B cell (primary cell): ENCODE results near the gene UBE2U. TPM values are rescaled to one million over a fixed set of nuclear protein-coding genes. Genes with fewer than 3 reads are reported as not detected.

Experiments
- ATAC-seq: fragments of 200-7000 bp; cut with Tn5 transposase; one replicate; pipeline ENCODE4 v1.10.0; 2021; ENCODE audit warnings: low read depth, mild to moderate bottlenecking, moderate number of reproducible peaks, moderate library complexity
- CTCF ChIA-PET: fragments of 350-600 bp; sonication (Branson Sonifier 250); formaldehyde crosslinking; loops from one replicate; lab custom pipeline; 2021; ENCODE audit warnings: antibody characterized with exemption, inconsistent platforms; lab: Charles Lee
- POLR2A ChIA-PET: fragments of 350-600 bp; sonication (Branson Sonifier 250); formaldehyde crosslinking; loops from one replicate; lab custom pipeline; 2021; ENCODE audit warnings: antibody characterized with exemption; lab: Charles Lee
- DNase-seq: peaks from one replicate; pipeline ENCODE4 v3.0.0; 2013
- H2AFZ ChIP-seq: 2 replicates; pipeline ENCODE4 v1.6.1; 2012; ENCODE audit warnings: mild to moderate bottlenecking, low read depth, low read length; ENCODE audit not compliant: insufficient read depth, poor library complexity, severe bottlenecking
- H3K27ac ChIP-seq, 2 donors: 1 replicate in 1 of 2; 2 replicates in 1 of 2; pipeline ENCODE4 v1.5.1; 2012 to 2013; ENCODE audit warnings: low read length in 2 of 2, mild to moderate bottlenecking in 2 of 2, moderate library complexity in 1 of 2
- H3K27me3 ChIP-seq, 4 experiments: fragments of 200-600 bp in 1 of 4; sonication (generic) in 1 of 4; replicated peaks in 1 of 4; 1 replicate in 2 of 4; 2 replicates in 2 of 4; pipeline versions ENCODE4 v1.6.1 to v1.7.0; 2013 to 2016; ENCODE audit warnings: low read length in 3 of 4, mild to moderate bottlenecking in 2 of 4, mixed read lengths in 1 of 4, moderate library complexity in 1 of 4; ENCODE audit not compliant: insufficient read depth in 4 of 4, control insufficient read depth in 3 of 4; ENCODE audit errors: control extremely low read depth in 1 of 4
- H3K36me3 ChIP-seq, 2 experiments: replicated peaks in 1 of 2; 1 replicate in 1 of 2; 2 replicates in 1 of 2; pipeline versions ENCODE4 v1.6.1 to v1.7.1; 2013; ENCODE audit warnings: low read length in 1 of 2; ENCODE audit not compliant: insufficient read depth in 2 of 2, control insufficient read depth in 1 of 2; ENCODE audit errors: control extremely low read depth in 1 of 2, extremely low read depth in 1 of 2
- H3K4me1 ChIP-seq, 2 donors: fragments of 200-600 bp in 1 of 2; sonication (generic) in 1 of 2; 1 replicate in 1 of 2; 2 replicates in 1 of 2; pipeline versions ENCODE4 v1.5.1 to v1.6.1; 2013 to 2017; ENCODE audit warnings: low read length in 2 of 2; ENCODE audit not compliant: control insufficient read depth in 2 of 2, insufficient read depth in 2 of 2
- H3K4me2 ChIP-seq: replicated peaks from 2 replicates; pipeline ENCODE3; 2012; ENCODE audit warnings: mild to moderate bottlenecking, low read depth, low read length; ENCODE audit not compliant: poor library complexity, severe bottlenecking
- H3K4me3 ChIP-seq, 5 experiments: fragments of 200-600 bp in 1 of 5; sonication (generic) in 1 of 5; 1 replicate in 3 of 5; 2 replicates in 2 of 5; pipeline versions ENCODE4 v1.5.1 to v1.7.0; 2011 to 2016; ENCODE audit warnings: low read length in 4 of 5, mild to moderate bottlenecking in 4 of 5, low read depth in 2 of 5, control low read depth in 1 of 5, moderate library complexity in 1 of 5; ENCODE audit not compliant: insufficient read depth in 1 of 5; ENCODE audit errors: control extremely low read depth in 1 of 5, extremely low read depth in 1 of 5
- H3K79me2 ChIP-seq: fragments of 200-600 bp; sonication (generic); one replicate; pipeline ENCODE4 v1.6.0; 2016; ENCODE audit warnings: low read length; ENCODE audit not compliant: control insufficient read depth, insufficient read depth
- H3K9ac ChIP-seq: fragments of 200-600 bp; sonication (generic); 2 replicates; pipeline ENCODE4 v1.6.1; 2017; ENCODE audit warnings: mild to moderate bottlenecking, low read length, moderate library complexity
- H3K9me3 ChIP-seq, 3 donors: one replicate each; pipeline versions ENCODE4 v1.6.1 to v1.7.1; 2013; ENCODE audit warnings: low read length in 2 of 3; ENCODE audit not compliant: control insufficient read depth in 2 of 3, insufficient read depth in 1 of 3; ENCODE audit errors: control extremely low read depth in 1 of 3
- H4K20me1 ChIP-seq: 2 replicates; pipeline ENCODE4 v1.6.0; 2012; ENCODE audit warnings: mild to moderate bottlenecking, low read length; ENCODE audit not compliant: insufficient read depth, control insufficient read depth, poor library complexity, severe bottlenecking
- H3K27ac Mint-ChIP-seq: one replicate; pipeline ENCODE4 v1.8.0; 2021; ENCODE audit warnings: mixed read lengths
- H3K27me3 Mint-ChIP-seq: one replicate; pipeline ENCODE4 v1.8.0; 2021; ENCODE audit warnings: mixed read lengths
- H3K4me1 Mint-ChIP-seq: one replicate; pipeline ENCODE4 v1.8.0; 2021; ENCODE audit warnings: mixed read lengths
- H3K4me3 Mint-ChIP-seq: one replicate; pipeline ENCODE4 v1.8.0; 2021; ENCODE audit warnings: mixed read lengths
- H3K9me3 Mint-ChIP-seq: one replicate; pipeline ENCODE4 v1.8.0; 2022; ENCODE audit warnings: mixed read lengths; ENCODE audit not compliant: insufficient read depth
- CTCF ChIP-seq: fragments of 200-600 bp; IDR thresholded peaks from one replicate; pipeline ENCODE4 v1.8.0; 2022; ENCODE audit warnings: antibody characterized with exemption, mild to moderate bottlenecking
- EZH2 ChIP-seq: IDR thresholded peaks from 2 replicates; pipeline ENCODE4 v1.6.1; 2012; ENCODE audit warnings: borderline replicate concordance, low read depth, mild to moderate bottlenecking, moderate library complexity, low read length; ENCODE audit not compliant: insufficient read depth, poor library complexity, severe bottlenecking
- WGBS: methylation state at CpG from one replicate; pipeline ENCODE4 v1.1.5; 2013; ENCODE audit warnings: missing lambda C conversion rate; ENCODE audit not compliant: insufficient coverage; 5-methylcytosine and 5-hydroxymethylcytosine counted together
- intact Hi-C: fragments of 100-400 bp; cut with micrococcal nuclease; formaldehyde crosslinking; loops from one replicate; pipeline ENCODE4 v1.10.0; 2022
- polyA plus RNA-seq: library from polyadenylated mRNA; depleted of rRNA; stranded (reverse); fragments of >200 nt; gene quantifications from 2 replicates; pipeline ENCODE4 v1.2.3, GENCODE V29; 2012
- total RNA-seq, 2 donors: library from RNA; stranded (reverse); fragments of 120-200 nt in 1 of 2; gene quantifications; 1 replicate in 1 of 2; 2 replicates in 1 of 2; pipeline versions ENCODE4 v1.2.3 to v1.2.4, GENCODE V29; 2013 to 2022

The UBE2U gene
- total and polyA plus RNA-seq, 2 donors (not counting 1 experiment from before 2014, with no cell fraction given), result not detected

- Histone ChIP-seq H3K9ac (peak overlapping the region; percentile 20), H3K4me2 (peak overlapping the region; percentile 9), H3K4me1 (peaks cover 9 to 13% of the 10 kb centered on the region in 2 donors), H3K4me3 (no peak overlapping the region), H3K79me2 (no peaks in the 10 kb centered on the region), H3K27me3 (peaks cover 0 to 14% (median 1%) of the 10 kb centered on the region in 4 experiments), H3K9me3 (no peaks in the 10 kb centered on the region), H4K20me1 (no peaks in the 10 kb centered on the region), H3K36me3 (no peaks in the 10 kb centered on the region), H3K27ac (no peak overlapping the region), H2AFZ (peak overlapping the region; percentile 54)
- H3K27ac Mint-ChIP-seq, result no peak overlapping the region
- peaks cover 13% of the 10 kb centered on the region for H3K4me1 Mint-ChIP-seq
- ChIA-PET CTCF (interaction anchor here (0.6 to 6.1 kb wide), 10 partner anchors 9 to 670 kb away, joined by 3 to 68 read pairs (median 4); no protein-coding TSS in a partner anchor), POLR2A (no interaction called here)
- WGBS, result 0% methylated on average over 3 of the region's 9 CpGs
- ATAC-seq (no peak), DNase-seq (peak; percentile 5)
- TF ChIP-seq EZH2 (no peak), CTCF (no peak)
- H3K9me3 Mint-ChIP-seq, result no peaks in the 10 kb centered on the region
- intact Hi-C loops, result loop anchor here (10.0 kb wide), 2 partner anchors 111 to 1401 kb away; no protein-coding TSS in a partner anchor
- H3K4me3 Mint-ChIP-seq, result peak overlapping the region; percentile 52
- H3K27me3 Mint-ChIP-seq, result peaks cover 29% of the 10 kb centered on the region
These were observed 42.1 kb downstream of the UBE2U start for GRCh38 chr1:64245495-64245894.

GRCh38 chr1:64246294-64246917, 43.0 kb downstream of the UBE2U start:
- no peaks in the 10 kb centered on the region for H4K20me1 ChIP-seq
- no peak overlapping the region for H3K27ac Mint-ChIP-seq
- no peaks in the 10 kb centered on the region for H3K79me2 ChIP-seq
- H3K9me3 ChIP-seq, result no peaks in the 10 kb centered on the region
- no peak overlapping the region for H3K4me2 ChIP-seq
- no CpG with 5 or more reads among the region's 4 CpGs for WGBS
- intact Hi-C loops, result loop anchor here (1.0 to 10.0 kb wide), 5 partner anchors 112 to 1402 kb away; no protein-coding TSS in a partner anchor
- ChIA-PET POLR2A (no interaction called here), CTCF (interaction anchor here (0.7 to 6.1 kb wide), 23 partner anchors 9 to 1440 kb away, joined by 3 to 68 read pairs (median 4); no protein-coding TSS in a partner anchor)
- H3K9ac ChIP-seq, result no peak overlapping the region
- no peaks in the 10 kb centered on the region for H3K9me3 Mint-ChIP-seq
- no peaks in the 10 kb centered on the region for H3K36me3 ChIP-seq
- TF ChIP-seq CTCF (peak; percentile 95), EZH2 (no peak)
- H3K27ac ChIP-seq, result no peak overlapping the region
- ATAC-seq (no peak), DNase-seq (peak; percentile 54)
- no peak overlapping the region for H3K4me3 Mint-ChIP-seq
- H3K27me3 Mint-ChIP-seq, result peaks cover 29% of the 10 kb centered on the region
- H3K4me1 Mint-ChIP-seq, result peaks cover 13% of the 10 kb centered on the region
- peaks cover 9 to 13% of the 10 kb centered on the region in 2 donors for H3K4me1 ChIP-seq
- H2AFZ ChIP-seq, result no peak overlapping the region
- H3K27me3 ChIP-seq, result peaks cover 0 to 14% (median 1%) of the 10 kb centered on the region in 4 experiments
- H3K4me3 ChIP-seq, result no peak overlapping the region
